DMS 273 treated with DMSO at 0.1 percent for 48 hours (cell line): ENCODE data around the gene GPR31.
"Not testable (repeated sequence)": the region's sequence is repeated elsewhere in the genome, so short reads cannot be mapped to it uniquely, and the experiment has no call there.

Experiments used
- DNase-seq: peaks from one replicate; lab custom pipeline; 2025; lab: John Stamatoyannopoulos, UW

GPR31 gene, protein sequence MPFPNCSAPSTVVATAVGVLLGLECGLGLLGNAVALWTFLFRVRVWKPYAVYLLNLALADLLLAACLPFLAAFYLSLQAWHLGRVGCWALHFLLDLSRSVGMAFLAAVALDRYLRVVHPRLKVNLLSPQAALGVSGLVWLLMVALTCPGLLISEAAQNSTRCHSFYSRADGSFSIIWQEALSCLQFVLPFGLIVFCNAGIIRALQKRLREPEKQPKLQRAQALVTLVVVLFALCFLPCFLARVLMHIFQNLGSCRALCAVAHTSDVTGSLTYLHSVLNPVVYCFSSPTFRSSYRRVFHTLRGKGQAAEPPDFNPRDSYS

DNA sequence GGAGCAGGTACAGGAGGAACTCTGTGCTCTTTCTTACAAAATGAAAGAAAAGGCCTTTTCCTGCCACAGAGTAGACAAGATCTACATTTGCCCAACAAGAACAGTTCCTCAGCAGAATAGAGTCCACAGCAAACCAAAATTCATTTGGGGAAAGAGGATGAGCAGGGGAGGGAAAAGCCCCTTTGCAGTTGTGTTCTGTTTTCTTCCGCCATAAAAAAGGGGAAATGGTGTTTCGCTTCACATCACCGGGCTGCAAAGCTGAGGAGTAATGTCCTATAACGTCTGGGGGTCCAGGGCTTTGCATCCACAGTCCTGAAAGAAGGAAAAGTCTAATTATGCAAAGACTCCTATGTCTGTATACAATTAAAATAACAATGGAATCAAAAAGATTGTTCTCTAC, at the start of gene GPR31:
TSS of gene GPR31 (minus strand) at position 118 of the 400 bp plus-strand sequence. CDS start 149 bp downstream, outside the sequence.
- no peak for DNase-seq

DNA sequence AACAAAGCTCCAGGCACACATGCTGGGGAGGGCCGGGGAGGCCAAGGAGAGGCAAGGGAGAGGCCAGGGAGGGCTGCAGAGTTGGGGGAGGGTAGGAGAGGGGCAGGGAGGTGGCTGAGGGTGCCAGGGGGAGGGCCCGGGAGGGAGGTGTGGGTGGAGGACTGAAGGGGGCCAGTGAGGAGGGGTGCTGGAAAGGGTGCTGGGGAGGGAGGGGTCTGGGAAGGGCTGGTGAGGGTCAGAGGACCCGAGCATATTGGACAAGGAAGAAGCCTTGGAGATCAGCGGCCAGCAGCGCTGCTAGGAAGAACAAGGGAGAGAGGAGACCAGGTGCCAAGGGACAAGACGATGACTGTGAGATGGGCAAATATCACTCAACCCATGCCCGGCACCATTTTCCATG, 49.7 kb upstream of the GPR31 start:
- DNase-seq: no peak

DNA sequence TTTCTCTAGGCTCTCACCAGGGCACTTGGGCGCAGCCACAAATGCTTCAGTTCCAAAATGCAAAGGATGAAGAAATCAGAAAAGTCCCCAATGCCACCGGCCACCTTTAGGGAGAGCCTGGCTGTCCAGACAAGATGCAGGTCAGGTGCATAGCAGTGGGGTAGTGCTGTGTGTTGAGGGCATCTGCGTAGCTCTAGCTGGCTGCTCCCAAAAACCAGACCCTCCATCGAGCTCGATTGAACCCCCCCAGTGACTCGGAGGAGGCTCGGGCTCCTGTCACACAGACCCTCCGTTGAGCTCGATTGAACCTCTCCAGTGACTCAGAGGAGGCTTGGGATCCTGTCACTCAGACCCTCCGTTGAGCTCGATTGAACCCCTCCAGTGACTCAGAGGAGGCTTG, 47.5 kb upstream of the GPR31 start:
- DNase-seq: not testable (repeated sequence)

DNA sequence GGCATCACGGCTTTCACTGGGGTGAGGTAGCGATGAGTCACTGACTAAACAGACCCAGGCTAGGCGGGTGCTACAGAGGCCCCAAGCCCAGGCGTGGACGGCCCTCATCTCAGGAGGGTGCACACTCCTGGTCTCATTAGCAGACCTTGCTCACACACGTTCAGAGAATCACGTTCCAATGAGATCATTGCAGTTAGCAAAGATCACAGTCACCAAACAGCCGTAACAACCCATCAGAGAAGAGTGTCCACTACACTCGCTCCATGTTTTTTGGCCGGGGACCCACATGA, 46.2 kb upstream of the GPR31 start:
- DNase-seq: not testable (repeated sequence)

DNA sequence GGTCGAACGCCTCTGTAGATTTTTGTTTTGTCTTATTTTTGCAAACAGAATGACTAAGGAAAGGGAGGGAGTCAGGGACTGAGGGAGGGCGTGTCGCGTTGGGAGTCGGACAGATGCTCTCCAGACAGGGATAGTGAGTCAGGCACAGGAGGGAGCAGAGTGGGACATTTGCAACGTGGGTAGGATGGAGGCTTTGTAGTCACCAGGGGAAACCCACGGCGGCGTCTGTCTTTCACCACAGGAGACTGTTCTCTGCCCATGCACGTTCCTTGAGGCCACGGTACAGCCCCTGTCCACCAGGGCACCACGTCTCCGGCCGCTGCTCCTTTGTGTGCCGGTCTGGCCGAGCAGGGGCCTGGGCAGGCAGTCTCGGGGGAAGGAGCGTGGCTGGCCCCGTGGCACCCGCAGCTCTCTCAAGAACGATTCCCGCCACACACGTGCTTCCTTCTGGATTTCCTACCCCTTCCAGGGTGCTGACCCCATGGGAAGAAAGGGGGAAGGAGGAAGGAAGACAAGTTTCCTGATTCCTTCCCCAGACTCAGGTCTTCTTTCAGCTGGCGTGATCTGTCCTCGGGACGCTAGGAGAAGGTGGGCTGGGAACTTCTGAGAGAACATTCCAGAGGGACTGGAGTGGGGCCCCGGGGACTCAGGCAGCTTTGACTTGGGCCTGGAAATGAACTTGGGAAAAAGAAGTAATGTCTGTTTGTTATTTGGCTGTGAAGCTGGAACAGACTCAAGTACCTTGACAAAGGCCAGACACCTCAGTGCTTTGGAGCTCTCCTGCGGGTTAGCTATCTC, 45.7 kb upstream of the GPR31 start:
- not testable (repeated sequence) for DNase-seq

DNA sequence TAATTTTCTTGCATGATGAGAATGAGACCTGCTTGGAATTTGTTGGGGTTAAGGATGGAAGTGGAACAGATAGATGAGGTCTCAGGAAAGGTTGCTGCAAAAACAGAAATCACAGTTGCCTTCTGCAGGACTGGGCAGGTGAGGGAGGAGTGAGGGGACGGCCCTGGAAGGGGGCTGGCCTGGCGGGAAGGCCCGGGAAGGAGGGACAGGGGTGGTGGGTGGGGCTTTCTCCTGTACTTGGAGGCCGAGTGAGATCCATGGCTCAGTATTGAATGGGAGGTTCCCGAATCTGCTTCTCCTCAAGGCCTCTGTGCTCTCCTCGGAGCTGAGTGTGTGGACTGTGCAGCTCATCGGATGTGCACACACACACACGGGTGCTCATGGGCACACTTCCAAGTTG, 44.8 kb upstream of the GPR31 start:
- DNase-seq: not testable (repeated sequence)

DNA sequence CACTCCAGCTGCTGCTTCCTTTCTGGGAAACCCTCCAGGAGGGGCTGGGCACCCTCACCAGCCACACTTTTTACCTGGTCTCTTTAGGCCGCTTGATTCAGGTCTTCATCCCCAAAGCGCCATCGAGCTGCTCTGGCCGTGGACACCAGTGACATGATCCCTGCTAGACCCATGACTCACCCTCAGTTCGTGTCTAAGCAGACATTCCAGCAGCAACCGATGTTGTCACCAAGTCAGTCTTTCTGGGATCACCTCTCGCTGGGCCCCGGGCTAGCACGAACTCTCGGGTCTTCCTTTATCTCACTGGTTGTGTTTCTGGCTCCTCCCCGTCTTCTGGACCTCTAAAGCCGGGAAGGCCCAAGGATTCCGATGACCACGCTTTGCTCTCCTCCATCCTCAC, 43.0 kb upstream of the GPR31 start:
- no peak for DNase-seq

DNA sequence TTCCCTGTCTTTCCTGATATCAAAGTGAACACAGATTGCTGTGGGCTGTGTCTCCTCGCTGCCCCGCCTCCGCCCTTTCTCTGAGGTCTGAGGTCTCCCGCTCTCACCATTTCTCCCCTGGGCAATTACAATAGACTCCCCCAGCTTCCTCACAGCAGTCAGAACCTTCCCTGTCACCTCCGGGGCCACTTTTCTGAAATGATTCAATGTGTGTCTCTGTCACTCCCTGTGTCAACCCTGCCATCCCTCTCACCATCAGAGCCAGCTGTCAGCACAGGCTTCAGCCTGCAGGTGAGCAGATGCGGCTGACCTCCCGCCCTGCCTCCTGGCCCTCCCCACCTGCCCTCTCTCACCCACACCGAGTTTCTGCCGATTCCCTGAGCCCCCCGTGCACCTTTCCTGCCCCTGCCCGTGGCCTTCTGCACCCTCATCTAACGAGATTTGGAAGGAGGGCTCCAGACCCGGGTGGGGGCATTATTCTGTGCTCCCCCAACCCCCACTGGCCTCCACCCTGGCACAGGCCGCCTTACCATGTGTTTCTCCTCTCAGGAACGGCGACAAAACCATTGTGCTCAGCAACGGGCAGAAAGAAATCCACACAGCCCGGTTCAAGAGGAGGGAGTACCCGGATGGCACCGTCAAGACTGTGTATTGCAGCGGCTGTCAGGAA, 38.3 kb upstream of the GPR31 start:
- DNase-seq: not testable (repeated sequence)

DNA sequence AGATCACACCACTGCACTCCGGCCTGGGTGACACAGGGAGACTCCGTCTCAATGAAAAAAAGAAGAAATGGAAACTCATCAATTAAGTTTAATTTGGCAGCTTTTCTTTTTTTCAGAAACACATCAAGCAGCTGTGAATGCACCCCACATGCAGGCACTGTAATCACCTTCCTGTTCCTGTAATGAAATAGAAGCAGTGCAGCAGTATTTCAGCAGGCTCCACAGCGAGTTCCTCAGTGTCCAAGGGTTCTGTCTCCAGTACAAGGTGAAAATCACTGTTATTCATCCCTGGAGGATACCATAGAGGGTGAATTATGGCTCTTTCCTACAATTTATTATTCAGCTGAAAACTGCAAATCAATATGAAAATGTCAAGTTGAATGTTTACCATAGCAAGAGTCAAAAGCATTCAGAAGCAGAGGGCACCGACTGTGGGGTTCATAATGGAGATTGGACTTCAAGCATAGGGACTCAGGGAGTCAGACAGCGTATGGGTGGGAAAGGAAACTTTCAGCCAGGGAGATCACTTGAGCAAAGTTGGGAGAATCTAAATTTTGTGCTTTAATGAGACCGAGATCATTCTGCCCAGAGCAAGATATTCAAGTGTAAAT, 35.8 kb upstream of the GPR31 start:
- not testable (repeated sequence) for DNase-seq

DNA sequence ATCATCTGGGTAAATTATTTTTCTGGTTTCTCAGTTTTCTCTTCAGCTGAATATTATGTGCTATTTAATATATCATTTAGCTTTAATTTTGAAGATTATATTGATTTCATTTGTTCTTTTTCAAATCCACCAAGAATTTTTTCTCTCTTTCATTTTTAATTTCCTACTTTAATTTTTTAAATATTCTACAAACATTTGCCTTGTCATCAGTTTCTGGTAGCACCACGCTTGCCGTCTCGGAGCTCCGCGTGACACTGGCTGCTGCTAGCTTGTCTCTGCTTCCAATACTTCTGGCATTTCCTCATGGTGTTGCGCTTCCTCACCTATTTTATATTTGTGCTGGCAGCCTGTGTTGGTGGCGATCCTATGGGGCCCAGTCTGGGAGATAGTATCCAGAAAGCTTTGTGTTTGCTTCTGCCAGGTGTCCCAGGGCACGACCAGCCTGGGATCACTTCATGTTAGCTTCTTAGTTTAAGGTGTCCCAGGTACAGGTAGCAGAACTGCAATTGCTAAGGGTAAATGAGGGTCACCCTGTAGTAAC, 33.3 kb upstream of the GPR31 start:
- DNase-seq: not testable (repeated sequence)

DNA sequence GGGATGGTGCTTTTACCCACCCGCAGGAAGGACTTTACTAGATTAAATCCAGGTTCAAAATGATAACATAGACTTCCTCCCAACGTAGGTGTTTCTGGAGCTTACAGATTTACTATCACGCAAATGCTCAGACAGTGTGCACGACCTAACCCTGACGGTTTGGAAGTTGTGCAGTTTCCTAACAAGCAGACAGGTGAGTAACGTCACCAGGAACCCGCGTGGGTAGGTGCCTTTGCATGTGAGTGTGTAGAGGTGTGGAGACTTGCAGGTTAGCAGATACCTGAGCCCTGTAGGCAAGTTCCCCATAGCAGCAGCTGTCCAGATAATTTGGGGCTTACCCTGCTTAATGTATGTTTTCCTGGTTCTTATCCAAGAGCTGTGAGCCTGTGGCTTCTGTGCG, 29.5 kb upstream of the GPR31 start:
- not testable (repeated sequence) for DNase-seq

DNA sequence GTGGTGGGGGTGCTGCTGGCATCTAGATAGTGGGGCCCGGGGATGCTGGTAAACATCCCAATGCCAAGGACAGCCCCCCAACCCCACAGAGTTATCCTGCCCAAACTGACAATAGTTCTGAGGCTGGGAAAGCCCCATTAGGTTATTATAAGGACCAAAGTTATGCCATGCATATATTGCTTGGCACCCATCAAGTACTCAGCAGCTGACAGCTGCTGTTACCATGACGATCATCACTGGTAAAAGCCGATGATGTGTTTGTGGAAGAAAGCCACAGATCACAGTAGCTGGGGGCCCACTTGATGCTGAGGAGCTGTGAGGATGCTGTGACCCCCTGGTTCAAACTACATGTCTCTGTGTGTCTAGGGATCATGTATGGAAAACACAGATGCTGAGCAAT, 27.3 kb upstream of the GPR31 start:
- DNase-seq: not testable (repeated sequence)

DNA sequence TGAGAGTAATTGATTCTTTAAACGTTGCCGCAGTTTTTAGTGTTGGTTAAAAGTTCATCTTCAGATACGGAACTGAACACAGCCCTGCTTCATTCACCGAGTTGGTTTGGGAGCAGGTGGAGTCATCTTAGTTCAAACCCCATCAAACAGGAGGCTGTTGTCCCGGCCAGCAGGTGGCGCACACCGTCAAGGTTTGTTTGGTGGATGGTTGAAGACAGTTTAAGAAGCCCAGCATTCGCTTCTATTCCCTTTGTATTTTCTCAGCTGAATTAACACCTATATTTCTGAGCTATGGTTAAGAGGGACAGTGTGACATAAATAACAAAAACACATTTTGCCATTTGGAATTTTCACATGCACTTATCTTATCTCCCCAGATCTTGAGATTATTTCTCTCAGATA, 25.1 kb upstream of the GPR31 start:
- DNase-seq: not testable (repeated sequence)

DNA sequence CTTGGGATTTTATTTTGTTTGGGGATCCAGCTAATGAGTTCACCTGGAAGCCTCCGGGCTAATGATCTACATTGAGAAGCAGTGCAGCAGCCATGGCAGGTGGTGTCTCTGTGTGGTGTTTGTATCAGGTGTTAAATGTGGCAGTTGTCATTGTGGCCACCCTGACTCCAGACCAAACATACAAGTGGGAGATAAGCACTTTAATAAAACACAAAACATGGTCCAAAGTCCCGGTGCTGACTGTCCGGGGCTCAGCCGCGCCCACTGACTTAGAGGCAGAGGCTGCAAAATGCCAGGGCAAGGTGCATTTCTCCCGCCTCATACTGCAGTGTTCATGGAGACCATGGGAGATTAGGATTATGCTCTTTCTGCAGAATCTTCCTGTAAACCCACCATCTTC, 23.6 kb upstream of the GPR31 start:
- DNase-seq: not testable (repeated sequence)

DNA sequence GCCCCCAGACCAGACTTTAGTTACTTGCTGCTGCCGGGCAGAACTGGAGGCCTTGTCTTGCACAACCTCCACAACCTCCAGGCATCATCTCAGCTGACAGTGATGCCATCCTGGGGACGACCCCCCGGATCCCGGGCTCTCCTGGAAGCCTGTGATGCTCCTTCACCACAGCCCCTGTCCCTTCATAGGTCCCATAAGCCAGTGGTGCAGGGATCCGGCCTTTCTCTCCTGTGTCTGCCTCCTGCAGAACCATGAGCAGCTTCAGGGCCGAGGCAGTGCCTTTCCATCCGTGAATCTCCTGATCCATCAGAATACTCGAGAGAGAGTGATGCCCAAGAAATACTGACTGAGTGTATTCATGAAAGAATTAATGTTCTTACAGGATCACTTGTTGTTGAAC, 22.3 kb upstream of the GPR31 start:
- not testable (repeated sequence) for DNase-seq

DNA sequence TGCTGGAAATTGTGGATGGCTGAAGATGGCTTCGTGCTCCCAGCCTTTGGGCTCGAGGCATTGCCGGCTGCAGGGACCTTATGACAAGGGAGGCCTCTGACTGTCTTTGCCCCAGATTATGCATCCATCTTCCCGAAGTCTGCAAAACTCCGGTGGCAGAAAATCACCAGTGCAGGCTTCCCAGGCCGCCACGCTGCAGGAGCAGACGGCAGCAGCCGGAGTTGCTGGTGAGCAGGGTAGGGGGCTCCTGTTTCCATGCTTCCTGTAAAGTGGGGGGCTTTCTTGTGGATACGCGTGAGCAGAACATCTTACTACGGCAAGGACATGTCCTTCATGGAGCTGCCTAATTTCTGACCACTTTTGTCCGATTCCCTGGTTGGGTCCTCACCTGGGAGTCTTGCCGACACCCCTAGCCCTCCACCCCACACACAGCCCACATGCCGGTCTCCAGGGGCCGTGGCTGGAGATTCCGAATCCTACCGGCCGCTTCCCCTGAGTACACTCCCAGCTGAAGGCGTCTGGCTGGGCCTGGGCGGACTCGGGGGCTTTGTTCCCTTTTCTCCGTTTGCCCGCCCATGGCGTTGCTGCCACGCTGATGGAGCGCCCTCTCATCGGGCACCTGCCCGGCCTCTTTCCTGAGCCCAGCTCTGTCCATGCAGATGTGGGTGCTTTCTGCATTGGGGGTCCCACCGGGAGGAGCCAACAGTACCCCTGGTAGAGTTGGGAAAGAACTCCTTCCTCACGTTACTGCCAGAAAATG, 21.3 kb upstream of the GPR31 start:
- not testable (repeated sequence) for DNase-seq

DNA sequence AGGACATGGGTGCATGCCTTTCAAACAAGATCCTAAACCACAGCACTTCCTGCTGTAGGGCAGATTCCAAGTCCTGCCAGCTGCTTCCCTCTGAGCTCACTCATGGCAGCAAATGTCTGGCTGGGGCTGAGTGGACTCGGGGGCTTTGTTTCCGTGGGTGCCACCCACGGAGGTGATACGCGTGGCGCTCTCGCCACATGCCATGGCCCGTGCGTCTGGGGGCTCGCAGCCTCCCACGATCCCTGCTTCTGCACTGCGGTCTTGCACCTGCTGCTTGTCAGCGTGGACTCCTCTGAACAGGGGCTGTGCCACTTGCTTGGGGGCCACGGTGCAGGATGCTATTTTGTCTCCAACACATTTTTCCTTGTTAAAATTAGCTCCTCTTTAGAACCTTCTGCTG, 19.5 kb upstream of the GPR31 start:
- DNase-seq: not testable (repeated sequence)

DNA sequence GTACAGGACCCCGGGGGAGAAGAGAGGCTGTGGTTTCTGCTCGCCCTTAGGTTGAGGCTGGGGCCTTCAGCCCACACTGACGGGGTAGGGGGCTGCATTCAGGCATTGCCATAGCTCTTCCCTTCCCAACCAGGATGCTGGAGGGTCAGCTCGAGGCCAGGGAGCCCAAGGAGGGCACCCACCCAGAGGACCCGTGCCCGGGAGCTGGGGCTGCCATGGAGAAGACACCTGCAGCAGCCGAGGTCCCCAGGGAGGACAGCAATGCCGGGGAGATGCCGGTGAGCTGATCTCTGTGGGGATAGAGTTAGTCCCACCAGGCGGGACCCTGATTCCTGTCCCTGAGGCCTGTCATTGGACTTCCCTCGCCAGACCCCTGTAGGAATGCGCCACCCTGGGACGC, 14.2 kb upstream of the GPR31 start:
- not testable (repeated sequence) for DNase-seq

DNA sequence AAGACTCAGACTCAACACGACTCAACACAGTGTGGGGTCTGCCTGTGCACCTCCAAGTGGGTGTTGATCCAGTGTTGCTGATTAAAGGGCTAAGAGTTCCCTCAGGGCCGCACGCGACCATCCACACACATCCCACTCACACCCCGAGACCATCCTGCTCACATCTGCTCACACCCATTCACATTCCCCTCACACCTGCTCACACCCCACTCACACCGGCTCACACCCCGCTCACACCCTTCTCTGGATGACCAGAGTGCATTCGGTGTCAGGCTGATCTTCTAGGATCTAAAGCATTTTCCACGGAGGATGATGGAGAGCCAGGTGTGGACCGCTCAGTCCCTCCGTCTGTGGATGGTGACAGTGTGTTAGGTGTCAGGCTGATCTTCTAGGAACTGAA, 13.5 kb upstream of the GPR31 start:
- not testable (repeated sequence) for DNase-seq

DNA sequence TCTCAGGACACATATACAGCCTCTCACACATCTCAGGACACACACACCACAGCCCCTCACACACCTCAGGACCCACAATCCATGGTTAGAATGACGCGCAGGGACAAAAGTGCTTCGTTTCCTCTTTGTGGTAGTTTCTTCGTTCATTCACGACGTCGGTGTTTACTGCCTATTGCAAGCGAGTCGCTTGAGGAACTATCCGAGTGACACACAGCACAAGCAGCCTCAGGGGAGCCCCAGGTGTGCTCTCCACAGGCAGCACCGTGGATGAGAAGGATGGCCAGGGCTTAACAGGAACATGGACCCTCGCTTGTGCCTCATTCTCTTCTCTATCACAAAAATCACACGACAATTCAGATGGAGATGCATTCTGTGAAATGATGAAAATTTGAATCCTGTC, 12.1 kb upstream of the GPR31 start:
- DNase-seq: not testable (repeated sequence)

DNA sequence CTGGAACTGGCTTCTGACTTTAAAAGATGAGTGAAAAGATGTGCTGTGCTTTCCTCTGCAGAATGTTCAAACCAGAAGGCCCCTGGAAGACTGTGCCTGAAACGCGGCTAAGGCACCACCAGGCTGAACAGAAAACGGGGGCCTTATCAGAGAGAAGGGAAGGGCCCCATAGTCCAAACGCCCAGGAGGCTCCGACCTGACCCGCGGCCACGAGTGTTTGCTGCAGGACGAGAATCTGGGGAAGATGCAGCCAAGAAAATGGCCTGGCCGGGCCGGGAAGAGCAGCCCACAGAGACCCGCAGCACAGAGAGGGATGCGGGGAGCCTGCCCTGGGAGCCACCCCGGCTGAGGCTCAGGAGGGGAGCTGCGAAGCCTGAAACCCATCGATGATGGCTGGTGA, 10.5 kb upstream of the GPR31 start:
- not testable (repeated sequence) for DNase-seq
